Cortex of kidney (tissue), 1 donor: ENCODE data around the gene MET.

Source experiments
- DNase-seq: peaks from one replicate; lab custom pipeline; 2025; lab: John Stamatoyannopoulos, UW

The MET gene

DNA sequence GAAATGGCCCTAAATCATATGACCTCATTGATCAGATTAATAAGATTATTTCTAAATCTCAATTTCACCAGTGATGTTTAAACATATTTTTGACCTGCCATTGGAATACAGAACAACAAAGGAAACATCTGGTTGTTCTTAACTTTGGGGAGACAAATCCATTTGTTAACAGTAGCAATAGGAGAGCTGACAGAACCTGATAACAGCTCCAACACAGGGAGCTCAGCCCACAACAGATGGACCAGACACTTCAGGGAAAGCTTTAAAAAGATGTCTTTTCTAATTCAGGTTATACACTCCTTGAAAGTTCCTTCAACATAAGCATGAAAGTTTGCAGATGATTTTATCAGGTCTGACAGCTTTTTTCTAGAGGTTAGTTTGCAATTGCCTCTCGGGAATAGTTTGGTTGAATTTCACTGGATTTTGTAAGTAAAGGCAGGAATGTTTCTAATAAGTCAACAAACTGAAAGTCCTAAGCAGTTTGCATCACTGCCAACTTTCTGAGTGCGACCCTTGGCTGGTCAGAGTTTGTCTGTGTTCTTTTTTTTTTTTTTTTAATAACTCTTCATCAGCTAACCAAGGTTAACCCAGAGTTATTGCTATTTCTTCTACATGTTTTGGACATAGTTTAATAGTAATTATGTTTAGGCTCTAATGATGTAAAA is 6.5 kb upstream of the MET start:
- DNase-seq, result no peak

DNA sequence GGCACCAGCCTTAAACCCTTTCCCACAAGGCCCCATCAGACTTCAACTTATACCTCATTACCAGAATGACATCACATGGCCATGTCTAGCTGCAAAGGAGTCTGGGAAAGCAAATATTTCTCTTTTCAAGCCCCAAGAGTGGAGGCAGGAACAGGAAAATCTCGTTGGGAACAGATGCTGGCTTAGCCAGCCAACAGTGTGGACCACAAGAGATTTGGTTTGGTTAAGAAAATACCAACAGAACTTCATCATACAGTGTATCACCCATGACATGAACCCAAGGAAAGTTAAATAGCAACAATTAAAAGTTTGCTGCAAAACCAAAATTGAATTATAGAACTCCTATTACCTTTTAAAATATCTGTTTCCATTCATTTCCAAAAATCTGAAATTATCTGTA is 2.2 kb upstream of the MET start:
- DNase-seq, result no peak

DNA sequence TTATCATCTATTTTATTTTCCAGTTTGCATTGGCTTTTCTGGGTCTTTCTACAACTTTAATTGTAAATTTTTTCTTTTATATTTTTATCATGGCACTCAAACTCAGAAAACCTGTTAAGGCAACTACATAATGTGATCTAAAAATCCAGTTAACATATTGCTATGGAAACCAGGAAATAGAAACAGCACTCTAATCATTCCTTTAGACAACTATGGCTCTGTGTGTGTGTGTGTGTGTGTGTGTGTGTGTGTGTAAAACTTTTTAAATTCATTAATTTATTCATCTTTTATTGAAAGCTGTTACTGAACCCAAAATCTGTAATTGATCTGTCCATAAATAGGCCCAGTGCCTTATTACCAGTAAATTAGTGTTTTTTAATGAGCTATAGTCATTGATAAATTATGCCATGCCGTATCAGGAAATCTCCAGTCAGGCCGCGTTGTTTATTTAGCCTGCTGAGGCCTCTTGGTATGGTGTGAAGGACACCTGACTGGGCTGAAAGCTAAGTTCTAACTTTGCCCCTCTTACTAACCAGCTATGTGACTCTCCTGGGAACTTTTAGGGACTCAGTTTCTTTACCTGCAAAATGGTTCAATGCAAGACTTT is 1.5 kb upstream of the MET start:
- no peak for DNase-seq

DNA sequence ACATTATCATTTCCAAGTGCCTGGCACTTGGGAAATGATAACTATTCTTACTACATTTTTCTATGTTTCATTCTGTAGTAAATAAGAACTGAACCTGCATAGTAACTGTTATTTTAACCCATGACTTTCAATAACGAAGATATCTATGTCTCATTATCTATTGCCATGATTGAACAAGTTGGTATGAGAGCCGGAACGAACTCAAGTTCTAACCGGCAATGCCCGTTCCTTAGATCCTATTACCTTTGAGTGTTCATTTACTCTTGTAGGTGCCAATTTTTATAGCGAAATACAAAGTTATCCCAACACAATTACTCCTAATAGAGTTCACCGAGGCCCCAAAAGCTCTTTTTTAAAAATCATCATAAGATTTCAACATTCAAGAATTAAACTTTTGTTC is 885 bp upstream of the MET start:
- no peak for DNase-seq

DNA sequence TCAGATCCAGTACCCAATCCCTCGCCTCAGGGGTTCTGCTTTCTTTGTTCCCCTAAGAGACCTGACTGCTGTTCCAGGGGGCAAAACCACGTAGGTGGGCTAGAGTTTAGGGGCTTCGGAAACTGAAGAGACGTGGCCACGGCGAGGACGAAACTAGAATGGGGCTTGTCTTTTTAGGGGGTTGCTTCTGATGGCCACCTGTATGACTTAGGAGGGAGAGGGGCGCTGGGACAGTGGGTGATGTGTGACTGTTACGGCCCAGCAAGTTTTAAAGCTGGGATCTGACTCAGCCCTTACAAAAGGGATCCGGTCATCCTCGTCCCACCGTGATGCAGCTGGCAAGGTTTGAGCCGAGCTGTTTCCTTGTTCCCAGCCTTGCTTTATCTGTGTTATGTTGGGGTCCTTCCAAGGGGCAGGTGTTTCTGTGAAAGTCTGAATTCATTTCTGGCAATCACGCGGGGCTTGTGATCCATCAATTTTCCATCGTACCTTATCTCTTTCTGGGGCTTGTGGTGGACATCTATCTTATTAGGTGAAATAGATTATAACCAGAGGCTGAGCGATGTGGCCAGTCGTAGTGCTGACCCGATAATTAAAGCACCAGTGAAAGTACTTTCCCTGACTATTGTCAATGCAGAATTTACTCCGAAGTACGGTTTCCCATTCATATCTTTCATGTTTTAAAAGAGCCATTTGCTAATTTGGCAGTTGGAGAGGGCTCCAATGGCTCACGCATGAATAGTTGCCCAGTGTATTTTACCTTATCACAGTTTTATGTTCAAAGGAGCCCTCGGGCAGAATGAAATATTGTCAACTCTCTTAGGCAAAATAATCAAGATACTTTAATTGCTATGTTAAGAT is 830 bp downstream of the MET start:
- no peak for DNase-seq

- no peak for DNase-seq
These were observed 1.5 kb downstream of the MET start for GRCh38 chr7:116673457-116673865.

DNA sequence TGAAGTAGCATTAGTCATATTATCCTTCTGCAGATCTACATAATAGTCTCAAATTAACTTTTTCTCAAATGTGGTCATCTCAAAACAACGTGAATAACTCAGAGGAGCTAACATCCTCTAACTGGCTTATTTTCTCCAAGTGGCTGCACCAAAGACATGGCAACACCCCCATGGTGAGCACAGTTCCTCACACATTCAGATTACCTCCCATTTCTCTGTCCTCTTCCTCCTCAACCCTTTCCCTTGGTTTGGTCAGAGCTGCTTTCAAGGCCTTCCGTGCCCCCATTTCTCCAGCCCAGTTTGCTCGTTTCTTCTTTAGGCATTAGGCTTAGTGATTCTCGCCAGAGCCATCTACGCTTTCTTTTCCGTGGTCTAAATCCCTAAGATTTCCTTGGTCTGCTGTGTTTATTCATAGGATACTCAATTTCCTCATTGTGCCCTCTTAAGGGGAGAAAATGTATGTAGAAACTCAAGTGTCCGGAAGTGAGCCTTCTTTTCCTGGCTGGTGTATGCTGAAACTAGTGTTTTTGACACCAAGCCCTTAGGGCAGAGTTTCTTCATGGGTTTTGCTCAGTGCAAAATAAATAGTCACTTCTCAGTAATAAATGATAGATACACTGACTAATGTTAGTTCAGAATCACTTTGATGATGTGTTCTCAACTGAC is 2.6 kb downstream of the MET start:
- DNase-seq, result no peak

DNA sequence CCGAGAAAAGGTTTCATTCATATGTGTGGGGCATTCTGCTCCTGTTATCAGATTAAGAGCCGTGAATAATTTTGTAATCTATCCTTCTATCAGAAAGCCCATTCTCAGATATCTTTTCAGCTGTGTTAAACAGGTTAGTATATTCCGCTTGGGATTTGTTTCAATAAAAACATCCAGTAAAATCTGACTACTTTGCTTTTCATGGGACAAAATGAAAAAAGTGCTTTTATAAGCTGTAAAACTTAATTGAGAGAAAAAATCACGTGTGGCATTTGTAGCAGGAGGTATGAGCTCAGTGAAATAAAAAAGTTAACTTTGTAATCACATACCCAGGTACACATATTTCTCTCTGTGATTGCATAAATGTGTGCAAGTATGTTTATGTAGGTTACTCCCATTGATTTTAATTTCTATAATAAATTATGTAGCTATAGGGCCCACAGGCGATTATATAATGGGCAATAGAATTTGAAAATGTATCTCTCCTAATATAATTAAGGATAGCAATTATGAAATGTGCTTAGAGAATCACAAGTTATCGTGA is 3.9 kb downstream of the MET start:
- no peak for DNase-seq

DNA sequence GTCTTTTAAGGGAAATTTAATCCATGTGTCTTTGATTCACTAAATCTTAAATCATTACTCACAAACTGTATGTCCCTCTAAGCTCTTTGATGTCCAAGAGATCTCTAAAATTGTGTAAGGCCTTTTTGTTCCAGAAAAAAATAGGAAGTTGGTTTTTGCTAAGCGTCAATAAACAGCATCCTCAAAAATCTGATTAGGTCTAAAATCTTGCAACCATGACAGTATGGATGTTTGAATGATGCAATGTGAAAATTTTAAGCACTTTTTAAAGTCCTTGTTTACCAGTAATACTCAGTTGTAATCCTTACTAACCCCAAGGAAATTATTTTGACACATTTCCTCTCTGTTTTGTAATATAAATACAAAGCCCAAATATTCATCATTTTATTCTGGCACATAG is 6.8 kb downstream of the MET start:
- DNase-seq, result no peak

GRCh38 chr7:116679500-116679899 is 7.5 kb downstream of the MET start:
- DNase-seq, result no peak

GRCh38 chr7:116683786-116684185 is 11.8 kb downstream of the MET start:
- no peak for DNase-seq

- DNase-seq, result no peak
These were observed 14.0 kb downstream of the MET start for GRCh38 chr7:116686033-116686432.

- DNase-seq, result no peak
These were observed 14.9 kb downstream of the MET start for GRCh38 chr7:116686812-116687419.

DNA sequence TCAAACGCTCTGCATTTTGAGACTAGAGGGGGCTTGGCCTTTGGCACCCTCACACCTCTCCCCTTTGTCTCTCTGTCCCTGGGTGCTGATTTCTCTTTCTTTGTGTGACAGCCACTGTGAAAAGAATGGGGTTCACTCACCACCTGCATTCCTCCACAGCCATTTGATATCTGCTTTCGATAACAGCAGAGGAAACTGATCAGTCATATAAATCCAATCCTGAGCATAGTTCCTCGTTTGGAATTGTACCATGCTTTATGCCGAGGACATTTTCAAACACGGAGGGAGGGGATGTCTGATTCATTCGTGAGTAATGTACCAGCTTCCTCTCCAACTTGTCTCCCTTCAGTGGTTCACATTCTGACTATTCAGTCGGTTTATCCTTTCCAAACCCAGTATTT is 15.8 kb downstream of the MET start:
- no peak for DNase-seq

- no peak for DNase-seq
These were observed 17.8 kb downstream of the MET start for GRCh38 chr7:116689790-116690259.

DNA sequence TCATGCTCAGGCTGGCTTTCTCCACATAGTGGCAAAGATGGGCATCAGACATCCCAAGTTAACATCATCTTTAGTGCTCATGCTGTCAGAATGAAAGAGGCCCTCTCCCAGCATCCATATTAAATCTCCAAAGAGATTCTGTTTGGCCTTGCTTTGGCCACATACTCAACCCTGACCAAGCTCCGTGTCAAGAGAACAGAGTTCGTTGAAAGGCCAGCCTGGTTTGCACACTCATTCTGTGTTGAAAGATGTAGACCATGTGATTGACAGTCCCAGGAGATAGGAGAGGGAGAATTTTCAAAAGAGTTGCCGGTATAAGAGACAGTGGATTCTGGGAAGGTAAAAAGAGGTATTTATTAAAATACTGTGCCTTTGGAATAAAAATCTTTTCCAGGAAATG is 19.7 kb downstream of the MET start:
- no peak for DNase-seq

DNA sequence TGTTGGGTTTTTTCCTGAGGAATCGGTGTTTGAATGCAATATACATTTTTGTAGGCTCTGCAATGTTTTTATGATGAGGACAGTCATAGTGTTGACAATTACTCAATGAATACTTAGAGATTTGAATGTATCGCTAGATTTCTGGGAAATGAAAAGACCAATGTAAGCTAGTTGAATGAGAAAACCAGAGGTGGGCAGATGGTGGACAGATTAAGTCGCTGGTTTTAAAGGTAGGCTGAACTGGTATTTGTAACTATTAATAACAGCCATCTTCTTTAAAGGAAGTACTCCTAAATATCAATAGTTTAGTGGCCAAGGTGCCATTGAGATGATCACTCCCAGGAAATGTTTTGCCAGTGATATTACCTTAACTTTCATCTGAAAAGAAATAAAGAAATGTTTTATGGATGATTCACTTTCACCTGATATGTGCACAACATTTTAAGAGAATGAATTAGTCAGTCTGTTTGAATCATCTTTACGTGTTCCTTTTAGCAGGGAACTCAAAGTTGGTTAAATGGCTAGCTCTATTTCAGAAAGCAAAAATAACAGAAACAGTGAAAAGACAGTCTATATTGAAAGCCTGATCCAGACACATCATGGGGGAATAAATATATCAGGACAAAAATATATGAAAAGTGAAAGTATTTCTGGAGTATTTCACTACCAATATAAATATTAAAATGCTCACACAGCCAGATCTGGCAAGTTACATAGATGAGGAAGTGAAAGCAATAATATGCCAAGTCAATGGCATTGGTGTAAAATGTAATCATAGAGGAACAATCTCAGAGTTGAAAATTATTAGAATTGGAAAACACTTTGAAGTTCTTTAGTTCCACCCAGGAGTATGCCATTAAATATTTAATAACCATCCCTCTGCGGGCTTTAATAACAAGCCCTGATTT is 20.7 kb downstream of the MET start:
- DNase-seq, result no peak

DNA sequence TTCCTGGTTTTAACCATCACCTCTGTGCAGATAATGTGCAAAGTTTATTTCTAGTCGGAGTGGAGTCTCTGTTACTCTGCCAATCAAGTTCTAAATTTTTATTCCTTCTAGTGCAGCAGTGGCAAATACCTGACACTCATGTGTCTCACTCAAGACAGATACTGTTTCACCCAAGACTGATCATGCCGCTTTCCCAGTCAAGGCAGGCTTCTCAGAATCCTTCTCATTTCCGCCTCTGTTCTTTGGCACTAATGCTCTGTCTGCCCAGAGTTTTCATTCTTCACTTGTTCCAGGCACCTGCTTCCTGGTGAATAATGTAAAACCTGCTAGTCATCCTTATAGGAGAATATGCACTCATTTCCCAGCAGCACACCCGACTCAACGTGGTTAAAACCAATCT is 24.7 kb downstream of the MET start:
- DNase-seq, result no peak

- DNase-seq, result no peak
These were observed 25.2 kb downstream of the MET start for GRCh38 chr7:116697152-116697551.

DNA sequence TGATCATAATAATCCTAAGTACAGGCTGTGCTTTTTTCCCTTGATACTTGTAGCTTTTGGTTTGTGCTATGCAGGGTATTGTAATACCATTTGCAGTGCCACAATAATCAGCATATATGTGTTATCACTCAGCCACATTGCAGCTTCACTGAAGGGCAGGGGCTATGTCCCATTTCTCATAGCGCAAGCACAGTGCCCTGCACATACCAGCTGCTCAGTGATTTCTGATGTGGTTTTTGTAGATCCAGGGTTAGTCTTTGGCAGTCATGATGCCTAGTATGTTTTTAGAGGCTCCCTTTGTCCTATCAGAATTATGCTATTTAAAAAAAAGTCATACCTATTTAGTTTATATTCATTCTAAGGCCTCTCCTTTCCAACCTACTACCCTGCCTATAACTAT is 25.8 kb downstream of the MET start:
- DNase-seq, result no peak

GRCh38 chr7:116698396-116698795 is 26.4 kb downstream of the MET start:
- DNase-seq, result no peak
